HCT116 (cell line): ENCODE results near the gene NUP50. TPM values are rescaled to one million over a fixed set of nuclear protein-coding genes. Genes with fewer than 3 reads are reported as not detected.

Experiments
- CTCF ChIP-seq, 3 experiments: fragments of 200-600 bp in 1 of 3; sonication (generic) in 1 of 3; IDR thresholded peaks in 2 of 3; conservative IDR thresholded peaks in 1 of 3; 2 replicates each; pipeline ENCODE4 v1.5.1; 2012 to 2017; ENCODE audit warnings: low read depth in 2 of 3, low read length in 2 of 3, antibody characterized with exemption in 1 of 3, borderline replicate concordance in 1 of 3, control low read depth in 1 of 3, mild to moderate bottlenecking in 1 of 3, mixed read lengths in 1 of 3, mixed run types in 1 of 3, moderate library complexity in 1 of 3; ENCODE audit not compliant: insufficient read depth in 1 of 3
- ZBTB33 ChIP-seq: IDR thresholded peaks from 2 replicates; pipeline ENCODE4 v1.6.1; 2011; ENCODE audit warnings: mild to moderate bottlenecking, low read length, moderate library complexity; ENCODE audit not compliant: insufficient replicate concordance; ENCODE audit errors: extremely low read depth
- microRNA counts: library from miRNA; unstranded; fragments of <30 nt; microRNA quantifications from one replicate; lab custom pipeline; 2015
- microRNA-seq: library from miRNA; unstranded; fragments of <30 nt; microRNA quantifications from one replicate; pipeline ENCODE4, GENCODE V29; 2016; ENCODE audit warnings: borderline number of aligned reads
- total RNA-seq: library from RNA; stranded (reverse); gene quantifications from one replicate; pipeline ENCODE4 v1.2.1, GENCODE V29; 2021; ENCODE audit not compliant: unreplicated experiment

Gene NUP50
- total RNA-seq, 1 experiment from 2014 or later = 102 TPM

GRCh38 chr22:45237065-45237990, 73.6 kb downstream of the NUP50 start (continued):
- no peak for TF ChIP-seq ZBTB33
- no peak for TF ChIP-seq CTCF (IDR thresholded peaks at IDR 0.05 in 2 of 3, conservative IDR thresholded peaks at IDR 0.05 in 1 of 3; ENCODE audit: borderline replicate concordance in 1 of 3, insufficient read depth in 1 of 3, low read depth in 2 of 3, low read length in 2 of 3)

MicroRNA genes within 50 kb of the gene (microRNA counts, 767-probe panel; counts per million panel counts)
- not detected for microRNA hsa-miR-1249 (lab: Ali Mortazavi, UCI)

Small RNA genes within 50 kb of the gene (microRNA-seq; reads per million reads assigned to microRNA genes)
- 24.2 reads per million, percentile 45 among the genes with 10 or more reads in this experiment for gene MIR1249

Other genes starting within 250 kb of the NUP50 start
- gene PHF21B, start 153.9 kb upstream of the NUP50 start, total RNA-seq = not detected
- 60.9 TPM for gene KIAA0930, start 77.0 kb downstream of the NUP50 start, total RNA-seq
- not detected for gene UPK3A, start 121.0 kb downstream of the NUP50 start, total RNA-seq
- 43.2 TPM for gene FAM118A, start 146.0 kb downstream of the NUP50 start, total RNA-seq
- gene SMC1B, start 249.7 kb downstream of the NUP50 start, total RNA-seq = not detected
- gene RIBC2, start 249.8 kb downstream of the NUP50 start, total RNA-seq = 8.3 TPM